GM23338 (cell line): ENCODE results near the gene AK9.

Experiments used
- EZH2 ChIP-seq: fragments of 200-600 bp; sonication (generic); IDR thresholded peaks from one replicate; pipeline ENCODE4 v1.8.0; 2017; ENCODE audit warnings: antibody characterized with exemption, mild to moderate bottlenecking, low read depth; ENCODE audit not compliant: unreplicated experiment
- TF ChIP-seq, protein P1 (sequence below): IDR thresholded peaks from one replicate; pipeline ENCODE4 v1.6.1; 2018; ENCODE audit warnings: antibody characterized with exemption; ENCODE audit not compliant: unreplicated experiment

- TF ChIP-seq, protein P1, sequence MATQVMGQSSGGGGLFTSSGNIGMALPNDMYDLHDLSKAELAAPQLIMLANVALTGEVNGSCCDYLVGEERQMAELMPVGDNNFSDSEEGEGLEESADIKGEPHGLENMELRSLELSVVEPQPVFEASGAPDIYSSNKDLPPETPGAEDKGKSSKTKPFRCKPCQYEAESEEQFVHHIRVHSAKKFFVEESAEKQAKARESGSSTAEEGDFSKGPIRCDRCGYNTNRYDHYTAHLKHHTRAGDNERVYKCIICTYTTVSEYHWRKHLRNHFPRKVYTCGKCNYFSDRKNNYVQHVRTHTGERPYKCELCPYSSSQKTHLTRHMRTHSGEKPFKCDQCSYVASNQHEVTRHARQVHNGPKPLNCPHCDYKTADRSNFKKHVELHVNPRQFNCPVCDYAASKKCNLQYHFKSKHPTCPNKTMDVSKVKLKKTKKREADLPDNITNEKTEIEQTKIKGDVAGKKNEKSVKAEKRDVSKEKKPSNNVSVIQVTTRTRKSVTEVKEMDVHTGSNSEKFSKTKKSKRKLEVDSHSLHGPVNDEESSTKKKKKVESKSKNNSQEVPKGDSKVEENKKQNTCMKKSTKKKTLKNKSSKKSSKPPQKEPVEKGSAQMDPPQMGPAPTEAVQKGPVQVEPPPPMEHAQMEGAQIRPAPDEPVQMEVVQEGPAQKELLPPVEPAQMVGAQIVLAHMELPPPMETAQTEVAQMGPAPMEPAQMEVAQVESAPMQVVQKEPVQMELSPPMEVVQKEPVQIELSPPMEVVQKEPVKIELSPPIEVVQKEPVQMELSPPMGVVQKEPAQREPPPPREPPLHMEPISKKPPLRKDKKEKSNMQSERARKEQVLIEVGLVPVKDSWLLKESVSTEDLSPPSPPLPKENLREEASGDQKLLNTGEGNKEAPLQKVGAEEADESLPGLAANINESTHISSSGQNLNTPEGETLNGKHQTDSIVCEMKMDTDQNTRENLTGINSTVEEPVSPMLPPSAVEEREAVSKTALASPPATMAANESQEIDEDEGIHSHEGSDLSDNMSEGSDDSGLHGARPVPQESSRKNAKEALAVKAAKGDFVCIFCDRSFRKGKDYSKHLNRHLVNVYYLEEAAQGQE: no peak
- no peak for TF ChIP-seq EZH2
Measured at GRCh38 chr6:109722011-109722410, 31.0 kb upstream of the AK9 start.
